Prostate gland (tissue), 2 donors: ENCODE data around the gene WDR89. TPM values are rescaled to one million over a fixed set of nuclear protein-coding genes. Genes with fewer than 3 reads are reported as not detected.
"Not testable (repeated sequence)": the region's sequence is repeated elsewhere in the genome, so short reads cannot be mapped to it uniquely, and the experiment has no call there.

ENCODE experiments used
- DNase-seq: peaks from one replicate; pipeline ENCODE4 v3.0.0-alpha.2; 2019; ENCODE audit warnings: low spot score
- H3K27ac ChIP-seq, 2 donors: fragments of 200-600 bp; sonication (generic); 2 replicates each; pipeline ENCODE4 v1.5.1; 2017 to 2019
- H3K27me3 ChIP-seq: fragments of 200-600 bp; sonication (generic); replicated peaks from 2 replicates; pipeline ENCODE4 v1.5.1; 2019; ENCODE audit not compliant: insufficient read depth
- H3K36me3 ChIP-seq, 2 donors: fragments of 200-600 bp; sonication (generic); 1 replicate in 1 of 2; 2 replicates in 1 of 2; pipeline versions ENCODE4 v1.5.1 to v1.8.1; 2017 to 2019
- H3K4me1 ChIP-seq: fragments of 200-600 bp; sonication (generic); replicated peaks from 2 replicates; pipeline ENCODE4 v1.5.1; 2019
- H3K4me3 ChIP-seq, 2 donors: fragments of 200-600 bp; sonication (generic); 2 replicates each; pipeline ENCODE4 v1.5.1; 2017 to 2019
- H3K9me3 ChIP-seq: fragments of 200-600 bp; sonication (generic); 2 replicates; pipeline ENCODE4 v1.5.1; 2017
- CTCF ChIP-seq, 4 experiments: fragments of 200-600 bp in 2 of 4; fragments of 450-650 bp in 2 of 4; sonication (generic) in 2 of 4; IDR thresholded peaks; 1 replicate in 3 of 4; 2 replicates in 1 of 4; pipeline ENCODE4 v1.5.1; 2016 to 2019; ENCODE audit warnings: antibody characterized with exemption in 4 of 4, mild to moderate bottlenecking in 2 of 4, moderate library complexity in 2 of 4
- POLR2A ChIP-seq: fragments of 450-650 bp; IDR thresholded peaks from one replicate; pipeline ENCODE4 v1.6.1; 2016; ENCODE audit warnings: antibody characterized with exemption, mild to moderate bottlenecking
- POLR2AphosphoS5 ChIP-seq: sonication (generic); formaldehyde crosslinking; IDR thresholded peaks from one replicate; pipeline ENCODE4 v1.6.1; 2017; ENCODE audit warnings: antibody characterized with exemption
- WGBS: methylation state at CpG from one replicate; pipeline ENCODE4 v1.1.5; 2018; 5-methylcytosine and 5-hydroxymethylcytosine counted together
- intact Hi-C: fragments of 100-400 bp; cut with DNase I; formaldehyde crosslinking; loops from one replicate; pipeline ENCODE4 v1.14.2; 2022
- total RNA-seq, 2 donors: library from RNA; depleted of rRNA; stranded (reverse); fragments of >200 nt; gene quantifications; one replicate each; pipeline ENCODE4 v1.1.0, GENCODE V29; 2016

Gene WDR89
- total RNA-seq, 2 donors from 2014 or later = 4.9 to 8.9 TPM

DNA sequence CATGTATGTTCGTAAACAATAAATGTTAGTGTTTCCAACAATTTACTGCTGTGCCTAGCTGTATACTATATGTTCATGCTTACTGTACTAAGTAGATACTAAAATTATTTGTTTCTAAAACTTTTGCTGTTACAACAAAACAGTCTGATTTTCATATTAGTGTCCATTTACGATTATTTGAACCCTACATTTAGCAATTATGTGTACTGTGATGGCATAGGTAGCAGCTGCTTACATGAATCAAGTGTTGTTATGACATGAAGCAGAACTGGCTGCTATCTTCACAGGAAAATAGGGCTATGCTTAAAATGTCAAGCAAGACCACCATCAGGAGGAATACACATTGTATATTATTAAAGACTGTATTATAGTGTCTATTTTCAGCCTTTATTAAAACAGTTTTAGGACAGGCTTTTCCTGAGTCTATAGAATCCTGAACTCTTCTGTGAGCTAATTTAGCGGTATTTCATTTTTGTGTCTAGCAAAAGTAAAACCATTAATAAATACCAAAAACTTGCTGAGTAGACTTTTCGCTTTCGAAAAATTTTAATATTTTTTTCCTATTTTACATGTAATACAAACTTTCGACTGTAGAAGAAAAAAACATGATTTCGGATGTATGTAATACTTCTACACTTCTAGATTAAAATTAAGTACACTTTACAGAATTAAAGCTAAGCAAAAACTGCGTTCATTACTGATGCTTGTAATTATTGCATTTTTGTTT lies 1.1 kb upstream of the WDR89 start:
- WGBS = 68% methylated on average over 8 of the region's 8 CpGs
- Histone ChIP-seq H3K36me3 (no peaks in the 10 kb centered on the region), H3K27ac (peak overlapping the region; percentile 95 to 96), H3K27me3 (no peaks in the 10 kb centered on the region), H3K4me1 (peaks cover 2% of the 10 kb centered on the region), H3K4me3 (peak overlapping the region; percentile 49 to 53), H3K9me3 (no peaks in the 10 kb centered on the region)
- intact Hi-C loops = loop anchor here (5.0 kb wide), 3 partner anchors 84 to 251 kb away; partner anchors contain the start of genes PPP2R5E and SGPP1
- TF ChIP-seq CTCF (IDR thresholded peaks at IDR 0.05) = no peak
- no peak for TF ChIP-seq POLR2AphosphoS5
- TF ChIP-seq POLR2A = no peak
- DNase-seq = no peak

DNA sequence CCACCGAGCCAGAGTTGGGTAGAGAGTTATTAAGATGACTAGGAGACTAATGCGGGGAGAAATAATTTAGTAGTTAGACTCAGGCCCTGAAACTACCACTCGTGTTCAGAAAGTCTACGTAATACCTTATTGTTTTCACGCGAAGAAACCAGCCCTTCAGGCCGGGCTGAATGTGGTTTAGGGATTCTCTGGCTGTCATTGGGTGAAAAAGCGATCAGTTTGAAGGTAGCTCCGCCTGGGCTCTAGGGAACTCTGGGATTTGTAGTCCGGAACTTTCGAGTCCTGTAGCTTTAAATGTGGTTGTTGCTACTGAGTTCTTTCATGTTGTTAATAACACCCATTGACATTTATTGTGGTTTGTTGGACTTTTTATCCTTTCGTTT lies 549 bp upstream of the WDR89 start:
- Histone ChIP-seq H3K36me3 (no peaks in the 10 kb centered on the region), H3K4me3 (peak overlapping the region; percentile 49 to 53), H3K27me3 (no peaks in the 10 kb centered on the region), H3K27ac (peak overlapping the region; percentile 95 to 96), H3K9me3 (no peaks in the 10 kb centered on the region), H3K4me1 (peaks cover 2% of the 10 kb centered on the region)
- TF ChIP-seq POLR2AphosphoS5 (peak; percentile 67), CTCF (IDR thresholded peaks at IDR 0.05) (peak in 1 of 4 experiments; percentile 6), POLR2A (no peak)
- intact Hi-C loops = loop anchor here (5.0 kb wide), 3 partner anchors 85 to 250 kb away; partner anchors contain the start of genes PPP2R5E and SGPP1
- WGBS = under 1% methylated on average over 12 of the region's 12 CpGs
- peak; percentile 93 for DNase-seq

- no peak overlapping the region for H3K4me3 ChIP-seq
- DNase-seq = no peak
- WGBS = 87% methylated on average over 1 of the region's 1 CpG
- no peaks in the 10 kb centered on the region for H3K9me3 ChIP-seq
- no peaks in the 10 kb centered on the region for H3K27me3 ChIP-seq
- H3K27ac ChIP-seq = no peak overlapping the region
- peaks cover 2% of the 10 kb centered on the region for H3K4me1 ChIP-seq
- H3K36me3 ChIP-seq = no peaks in the 10 kb centered on the region
- TF ChIP-seq POLR2AphosphoS5 = no peak
- no peak for TF ChIP-seq CTCF (IDR thresholded peaks at IDR 0.05)
- no peak for TF ChIP-seq POLR2A
- intact Hi-C loops = no loop called here
Measured at GRCh38 chr14:63638493-63638892, 3.2 kb downstream of the WDR89 start.

- H3K27ac ChIP-seq, H3K4me3 ChIP-seq, H3K27me3 ChIP-seq, H3K4me1 ChIP-seq, intact Hi-C loops, H3K9me3 ChIP-seq, DNase-seq, H3K36me3 ChIP-seq: not testable (repeated sequence)
- WGBS = 97% methylated on average over 4 of the region's 4 CpGs
Measured at GRCh38 chr14:63636094-63636635, 5.5 kb downstream of the WDR89 start.

GRCh38 chr14:63633801-63634200 lies 7.9 kb downstream of the WDR89 start:
- H3K36me3 ChIP-seq = no peaks in the 10 kb centered on the region
- no peaks in the 10 kb centered on the region for H3K9me3 ChIP-seq
- H3K4me1 ChIP-seq = no peaks in the 10 kb centered on the region
- 73% methylated on average over 7 of the region's 7 CpGs for WGBS
- no peak overlapping the region for H3K4me3 ChIP-seq
- H3K27me3 ChIP-seq = no peaks in the 10 kb centered on the region
- TF ChIP-seq POLR2AphosphoS5 (no peak), POLR2A (no peak), CTCF (IDR thresholded peaks at IDR 0.05) (no peak)
- no peak for DNase-seq
- H3K27ac ChIP-seq = no peak overlapping the region
- intact Hi-C loops = no loop called here
